Activated CD4-positive, alpha-beta T cell treated with anti-CD3 and anti-CD28 coated beads, Interleukin-10, Interleukin-2, amounts not matched to agents 100 ng/mL and 50 ng/mL, durations not matched to agents 16 hours and 8 hours (primary cell): ENCODE measurements around the gene AHNAK2.
"Not testable (repeated sequence)": the region's sequence is repeated elsewhere in the genome, so short reads cannot be mapped to it uniquely, and the experiment has no call there.

Experiments used
- DNase-seq: peaks from one replicate; pipeline ENCODE4 v3.0.0-alpha.2; 2020

The AHNAK2 gene

DNA sequence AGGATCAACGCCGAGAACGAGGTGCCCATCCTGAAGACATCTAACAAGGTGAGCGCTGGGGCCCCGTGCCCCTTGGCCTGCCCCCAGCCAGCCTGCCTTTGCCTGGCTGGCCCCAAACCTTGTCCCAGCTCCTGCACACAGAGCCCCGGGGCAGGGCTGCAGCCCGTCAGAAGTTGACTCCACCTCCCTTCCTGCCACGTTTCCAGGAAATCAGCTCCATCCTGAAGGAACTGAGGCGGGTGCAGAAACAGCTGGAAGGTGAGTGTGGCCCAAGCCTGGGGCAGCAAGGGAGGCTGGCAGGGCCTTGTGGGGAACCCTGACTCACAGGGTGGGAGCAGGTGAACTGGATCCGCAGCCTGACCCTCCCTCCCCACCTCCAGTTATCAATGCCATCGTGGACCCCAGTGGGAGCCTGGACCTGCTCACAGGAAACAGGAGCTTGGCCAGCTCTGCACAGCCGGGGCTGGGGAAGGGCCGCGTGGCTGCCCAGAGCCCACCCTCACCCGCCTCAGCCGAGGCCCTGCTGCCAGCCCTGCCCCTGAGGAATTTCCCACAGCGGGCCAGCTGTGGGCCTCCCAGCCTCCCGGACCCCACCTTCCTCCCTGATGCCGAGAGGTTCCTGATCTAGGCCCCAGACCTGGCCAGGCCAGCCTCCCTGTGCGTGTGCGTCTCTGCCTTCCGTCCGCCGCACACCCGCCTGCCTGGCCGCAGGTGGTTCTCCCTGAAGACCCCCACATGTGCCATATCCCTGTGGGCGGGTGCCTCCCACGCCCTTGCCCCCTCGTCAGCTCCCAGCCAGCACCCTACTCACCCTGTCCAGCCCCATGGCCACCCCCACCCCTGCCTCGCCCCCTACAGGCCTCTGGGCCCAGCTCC is 83.6 kb downstream of the AHNAK2 start:
- DNase-seq, result no peak

DNA sequence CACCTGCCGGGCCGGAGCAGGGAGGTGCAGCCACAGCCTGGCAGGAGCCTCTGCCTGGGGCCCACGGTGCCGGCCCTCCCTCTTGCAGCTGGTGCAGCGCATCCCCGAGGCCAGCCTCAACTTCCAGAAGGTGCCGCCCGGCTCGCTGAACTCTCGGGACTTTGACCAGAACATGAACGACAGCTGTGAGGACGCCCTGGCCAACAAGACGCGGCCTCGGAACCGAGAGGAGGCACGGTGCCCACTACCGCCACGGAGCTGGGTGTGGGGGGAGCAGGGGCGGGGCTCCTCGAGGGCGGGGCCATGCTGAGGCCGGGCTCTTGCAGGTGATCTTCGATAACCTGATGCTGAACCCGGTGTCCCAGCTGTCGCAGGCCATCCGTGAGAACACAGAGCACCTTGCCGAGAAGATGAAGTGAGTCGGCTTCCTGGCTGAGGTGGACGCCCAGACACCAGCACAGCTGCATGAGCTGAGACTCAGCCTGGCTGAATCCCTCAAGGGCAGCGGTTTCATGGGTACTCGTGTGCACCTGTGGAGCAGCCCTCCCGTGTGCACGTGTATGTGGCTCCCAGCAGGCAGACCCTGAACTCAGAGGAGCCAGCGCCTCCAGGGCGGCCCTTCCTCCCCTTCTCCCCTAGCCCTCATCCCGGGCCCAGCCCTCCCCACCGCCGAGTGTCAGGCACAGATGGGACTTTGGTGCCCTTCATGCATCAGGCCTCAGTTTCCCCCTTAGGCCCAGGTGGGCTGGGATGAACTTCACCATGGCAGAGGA is 84.6 kb downstream of the AHNAK2 start:
- DNase-seq, result no peak

DNA sequence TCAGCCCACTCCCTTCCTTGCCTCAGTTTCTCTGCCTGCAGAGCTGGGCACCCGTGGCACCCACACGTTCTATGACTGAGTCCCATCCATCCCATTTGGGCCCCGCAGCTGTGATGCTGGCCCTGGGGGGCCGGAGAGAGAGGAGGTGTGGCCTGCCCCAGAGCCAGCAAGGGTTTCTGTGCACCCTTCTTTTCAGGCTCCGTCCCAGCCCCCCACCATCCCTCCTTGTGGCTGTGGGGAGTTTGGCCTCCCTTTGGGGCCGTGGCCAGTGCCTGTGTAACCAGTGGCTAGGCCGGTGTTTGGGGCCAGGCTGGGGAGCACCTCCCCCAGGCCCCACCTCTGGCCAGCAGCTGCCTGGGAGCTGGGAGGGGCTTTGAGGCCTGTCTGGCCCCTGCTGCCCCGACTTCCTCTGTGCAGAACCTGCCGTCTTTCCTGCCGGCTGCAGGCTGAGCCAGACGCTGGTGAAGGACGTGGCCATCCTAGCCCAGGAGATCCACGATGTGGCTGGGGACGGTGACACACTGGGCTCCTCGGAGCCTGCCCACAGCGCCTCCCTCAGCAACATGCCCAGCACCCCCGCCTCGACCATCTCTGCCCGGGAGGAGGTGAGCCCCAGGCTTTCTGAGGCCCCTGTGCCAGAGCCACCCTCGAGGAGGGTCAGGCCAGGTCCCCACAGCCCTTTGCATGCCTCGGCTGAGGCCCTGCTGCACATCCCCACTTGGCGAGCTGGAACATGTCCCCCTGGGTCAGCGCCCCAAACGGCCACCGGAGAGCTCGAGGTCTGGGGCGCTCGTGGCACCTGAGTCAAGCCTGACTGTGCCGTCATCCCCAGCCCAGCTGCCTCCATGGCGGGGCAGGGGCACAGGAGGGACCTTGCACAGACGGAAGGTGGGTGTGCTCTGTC is 85.4 kb downstream of the AHNAK2 start:
- DNase-seq, result no peak

DNA sequence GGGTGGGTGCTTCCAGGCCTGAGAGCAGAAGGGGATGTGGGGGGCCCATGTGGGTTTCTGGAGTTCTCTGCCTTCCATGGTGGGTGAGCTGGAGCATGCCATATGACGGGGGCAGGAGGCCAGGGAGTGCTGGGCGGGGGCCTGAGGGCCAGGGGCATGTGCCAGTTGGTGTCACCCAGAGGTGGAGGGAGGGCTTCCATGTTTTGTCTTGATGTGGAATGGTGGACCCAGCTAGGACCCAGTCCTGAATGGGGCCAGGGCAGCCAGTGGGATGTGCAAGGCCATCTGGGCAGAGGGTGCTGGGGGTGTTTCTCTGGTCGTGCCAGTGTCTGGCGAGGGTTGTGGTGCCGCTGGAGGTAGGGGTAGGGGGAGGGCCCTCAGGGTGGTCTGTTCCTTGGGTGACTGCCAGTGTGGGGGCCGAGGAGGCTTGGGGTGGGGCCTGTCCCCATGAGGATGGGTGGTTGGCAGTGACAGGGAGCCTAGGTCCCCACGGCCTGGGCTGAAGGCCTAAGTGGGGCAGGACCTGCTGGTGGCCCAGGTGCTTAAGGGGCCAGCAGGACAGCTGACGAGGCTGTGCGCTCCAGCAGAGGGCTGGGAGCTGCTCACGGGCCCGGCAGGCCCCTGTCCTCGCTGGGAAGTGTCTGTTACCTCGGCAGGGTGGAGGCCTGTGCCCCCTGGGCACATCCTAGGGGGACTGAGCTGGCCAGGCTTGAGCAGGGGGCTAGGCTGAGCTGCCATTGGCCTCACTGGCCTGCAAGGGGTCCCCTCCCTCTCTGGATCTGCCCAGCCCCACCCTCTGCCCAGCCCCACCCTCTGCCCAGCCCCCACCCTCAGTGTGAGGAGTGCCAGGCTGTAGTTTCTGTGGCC is 86.3 kb downstream of the AHNAK2 start:
- DNase-seq, result no peak

DNA sequence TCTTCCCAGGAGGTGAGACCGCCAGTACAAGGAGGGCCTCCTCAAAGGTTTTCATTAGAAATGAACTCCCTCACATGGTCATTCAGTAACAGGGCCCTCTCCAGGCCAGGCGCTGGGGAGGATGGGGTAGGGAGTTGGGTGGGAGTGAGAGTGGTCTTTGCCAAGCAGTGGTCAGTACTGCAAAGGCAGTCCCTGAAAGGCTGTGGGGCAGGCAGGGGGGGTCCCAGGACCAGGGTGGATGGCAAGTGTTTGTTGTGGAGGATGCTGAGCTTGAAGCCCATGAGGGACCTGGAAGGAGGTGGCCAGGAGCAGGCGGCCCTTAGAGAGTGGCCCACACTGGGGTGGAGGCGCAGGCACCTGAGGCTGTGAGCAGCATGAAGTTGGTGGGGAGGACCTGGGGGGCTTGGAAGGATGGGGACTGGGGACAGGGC is 87.0 kb downstream of the AHNAK2 start:
- DNase-seq, result no peak

DNA sequence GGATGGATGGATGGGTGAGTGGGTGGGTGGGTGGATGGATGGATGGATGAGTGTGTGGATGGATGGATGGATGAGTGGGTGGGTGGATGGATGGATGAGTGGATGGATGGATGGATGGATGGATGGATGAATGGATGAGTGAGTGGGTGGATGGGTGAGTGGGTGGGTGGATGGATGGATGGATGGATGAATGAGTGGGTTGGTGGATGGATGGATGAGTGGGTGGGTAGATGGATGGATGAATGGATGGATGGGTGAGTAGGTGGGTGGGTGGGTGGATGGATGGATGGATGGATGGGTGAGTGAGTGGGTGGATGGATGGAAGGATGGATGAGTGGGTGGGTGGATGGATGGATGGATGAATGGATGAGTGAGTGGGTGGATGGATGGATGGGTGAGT is 87.9 kb downstream of the AHNAK2 start:
- DNase-seq, result not testable (repeated sequence)

DNA sequence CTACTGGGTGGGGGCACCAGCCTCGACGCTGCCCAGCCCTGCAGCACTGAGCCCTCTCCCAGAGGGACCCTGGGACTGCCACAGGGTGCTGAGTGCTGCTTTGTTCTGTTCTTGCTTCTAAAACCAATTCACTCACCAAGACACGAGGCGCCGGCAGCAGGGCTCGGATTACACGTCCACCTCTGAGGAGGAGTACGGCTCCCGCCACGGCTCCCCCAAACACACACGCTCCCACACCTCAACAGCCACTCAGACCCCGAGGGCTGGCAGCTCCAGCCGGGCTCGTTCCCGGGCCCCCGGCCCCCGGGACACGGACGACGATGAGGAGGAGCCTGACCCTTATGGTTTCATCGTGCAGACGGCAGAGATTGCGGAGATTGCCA is 88.8 kb downstream of the AHNAK2 start:
- no peak for DNase-seq

DNA sequence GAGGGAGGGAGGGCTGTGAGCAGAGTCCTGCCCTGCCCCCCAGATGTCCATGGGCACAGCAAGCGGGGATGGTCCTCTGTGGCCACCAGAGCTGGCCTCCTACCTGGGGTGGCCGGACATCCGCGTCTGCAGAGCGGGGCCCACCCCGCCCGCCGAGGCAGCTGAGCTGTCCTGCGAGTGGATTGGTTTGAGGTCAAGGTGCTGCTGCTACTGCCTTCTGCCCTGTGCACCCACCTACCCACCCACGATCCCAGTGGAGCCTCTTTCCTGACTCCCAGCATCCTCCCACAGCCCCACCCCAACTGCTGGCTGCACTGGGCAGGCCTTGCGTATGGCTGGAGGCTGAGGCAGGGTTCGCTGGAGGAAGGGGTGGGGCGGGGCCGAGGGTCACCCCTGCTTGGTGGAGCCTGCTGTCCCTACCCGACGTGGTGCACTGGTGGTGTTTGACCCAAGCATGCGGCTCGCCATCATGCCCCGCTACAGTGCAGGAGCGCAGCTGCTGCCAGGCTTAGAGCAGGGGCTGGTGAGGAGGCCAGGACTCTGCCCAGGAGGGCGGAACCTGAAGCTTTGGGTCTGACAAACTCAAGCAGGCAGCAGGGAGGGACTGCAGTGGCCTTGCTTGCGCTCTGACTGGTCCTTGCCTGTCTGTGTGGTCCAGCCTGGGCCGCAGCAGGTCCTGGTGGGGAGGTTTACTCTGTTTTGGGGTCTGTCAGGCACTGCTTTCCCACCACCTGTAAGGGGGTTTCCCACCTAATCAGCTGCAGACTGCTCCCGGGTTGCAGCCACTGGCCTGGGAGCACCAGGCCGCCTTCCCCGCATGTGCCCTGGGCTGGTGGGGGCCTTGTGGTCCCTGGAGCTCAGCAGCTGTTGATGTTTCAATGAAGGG is 89.4 kb downstream of the AHNAK2 start:
- no peak for DNase-seq

DNA sequence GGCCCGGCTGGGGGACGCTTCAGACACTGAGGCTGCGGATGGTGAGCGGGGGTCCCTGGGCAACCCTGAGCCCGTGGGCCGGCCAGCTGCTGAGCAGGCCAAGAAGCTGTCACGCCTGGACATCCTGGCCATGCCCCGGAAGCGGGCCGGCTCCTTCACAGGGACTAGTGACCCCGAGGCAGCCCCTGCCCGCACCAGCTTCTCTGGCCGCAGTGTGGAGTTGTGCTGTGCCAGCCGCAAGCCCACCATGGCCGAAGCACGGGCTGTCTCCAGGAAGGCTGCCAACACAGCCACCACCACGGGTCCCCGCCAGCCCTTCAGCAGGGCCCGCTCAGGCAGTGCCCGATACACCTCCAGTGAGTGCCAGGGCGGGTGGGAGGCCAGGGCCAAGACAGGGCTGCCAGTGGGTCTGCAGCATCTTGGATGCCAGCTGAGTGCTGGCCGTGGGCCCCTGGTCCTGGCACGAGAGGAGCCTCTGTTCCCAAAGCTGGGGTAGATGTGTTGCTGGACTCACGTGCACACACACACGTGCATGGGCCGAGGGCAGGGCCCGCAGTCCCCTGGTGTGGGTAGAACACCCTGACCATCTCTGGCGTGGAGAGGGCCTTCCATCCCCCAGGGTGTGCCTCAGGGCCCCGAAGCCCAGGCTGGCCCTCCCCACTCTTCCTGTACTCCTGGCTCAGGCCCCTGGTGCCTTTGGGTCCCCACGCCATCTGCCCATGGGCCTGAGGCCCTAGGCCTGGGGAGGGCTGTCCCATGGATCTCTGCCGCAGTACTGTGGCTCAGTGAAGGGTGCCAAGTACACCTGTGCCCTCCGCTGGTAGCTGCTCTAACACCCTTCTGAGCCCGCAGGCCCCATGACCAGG is 90.3 kb downstream of the AHNAK2 start:
- DNase-seq, result no peak
